CD14-positive monocyte (primary cell): Measurements from ENCODE around the gene IRX4. TPM values are rescaled to one million over a fixed set of nuclear protein-coding genes. Genes with fewer than 3 reads are reported as not detected.

Source experiments
- DNase-seq, 3 donors: peaks; one replicate each; pipeline ENCODE4 v3.0.0-alpha.2; 2011 to 2022
- H2AFZ ChIP-seq: 2 replicates; pipeline ENCODE4 v1.6.0; 2012; ENCODE audit warnings: mild to moderate bottlenecking, low read depth, low read length, inconsistent platforms; ENCODE audit not compliant: insufficient read depth, poor library complexity, severe bottlenecking
- H3K27ac ChIP-seq, 2 donors: 1 replicate in 1 of 2; 2 replicates in 1 of 2; pipeline ENCODE4 v1.5.1; 2012 to 2013; ENCODE audit warnings: low read length in 2 of 2, control low read depth in 1 of 2, inconsistent platforms in 1 of 2, low read depth in 1 of 2, mild to moderate bottlenecking in 1 of 2
- H3K27me3 ChIP-seq, 2 donors: one replicate each; pipeline versions ENCODE4 v1.6.0 to v1.6.1; 2011 to 2013; ENCODE audit warnings: low read length in 2 of 2; ENCODE audit not compliant: control insufficient read depth in 2 of 2, insufficient read depth in 2 of 2
- H3K36me3 ChIP-seq, 2 donors: replicated peaks in 1 of 2; 1 replicate in 1 of 2; 2 replicates in 1 of 2; pipeline versions ENCODE4 v1.5.1 to v1.6.1; 2012 to 2013; ENCODE audit warnings: low read length in 2 of 2, control low read depth in 1 of 2, inconsistent platforms in 1 of 2, mild to moderate bottlenecking in 1 of 2; ENCODE audit not compliant: insufficient read depth in 2 of 2, control insufficient read depth in 1 of 2
- H3K4me1 ChIP-seq, 2 donors: 1 replicate in 1 of 2; 2 replicates in 1 of 2; pipeline versions ENCODE4 v1.5.1 to v1.6.1; 2012 to 2013; ENCODE audit warnings: low read length in 2 of 2, control low read depth in 1 of 2, inconsistent platforms in 1 of 2, mild to moderate bottlenecking in 1 of 2, moderate library complexity in 1 of 2; ENCODE audit not compliant: insufficient read depth in 2 of 2, control insufficient read depth in 1 of 2
- H3K4me2 ChIP-seq: replicated peaks from 2 replicates; pipeline ENCODE3; 2012; ENCODE audit warnings: low read length, moderate library complexity, mild to moderate bottlenecking; ENCODE audit not compliant: poor library complexity, severe bottlenecking; ENCODE audit errors: extremely low read depth
- H3K4me3 ChIP-seq, 3 experiments: fragments of 200-600 bp in 1 of 3; sonication (generic) in 1 of 3; replicated peaks in 1 of 3; 1 replicate in 2 of 3; 2 replicates in 1 of 3; pipeline ENCODE4 v1.5.1; 2011 to 2013; ENCODE audit warnings: low read length in 3 of 3, mild to moderate bottlenecking in 3 of 3, control low read depth in 2 of 3, low read depth in 2 of 3, inconsistent platforms in 1 of 3, moderate library complexity in 1 of 3
- H3K79me2 ChIP-seq: 2 replicates; pipeline ENCODE4 v1.6.0; 2012; ENCODE audit warnings: mild to moderate bottlenecking, control low read depth, inconsistent platforms, low read length, moderate library complexity; ENCODE audit not compliant: insufficient read depth
- H3K9ac ChIP-seq: 2 replicates; pipeline ENCODE4 v1.6.0; 2017; ENCODE audit warnings: low read length, mild to moderate bottlenecking; ENCODE audit not compliant: insufficient read depth, poor library complexity, severe bottlenecking
- H3K9me3 ChIP-seq, 2 donors: replicated peaks in 1 of 2; 1 replicate in 1 of 2; 2 replicates in 1 of 2; pipeline versions ENCODE4 v1.5.1 to v1.6.1; 2012 to 2013; ENCODE audit warnings: low read length in 2 of 2, control low read depth in 1 of 2; ENCODE audit not compliant: control insufficient read depth in 1 of 2, insufficient read depth in 1 of 2
- H4K20me1 ChIP-seq: 2 replicates; pipeline ENCODE4 v1.6.0; 2012; ENCODE audit warnings: mild to moderate bottlenecking, low read length, control low read depth, moderate library complexity; ENCODE audit not compliant: insufficient read depth
- H3K27ac Mint-ChIP-seq, 7 donors: one replicate each; pipeline ENCODE4 v1.8.0; 2020; ENCODE audit warnings: mild to moderate bottlenecking in 7 of 7, mixed read lengths in 7 of 7, moderate library complexity in 6 of 7, inconsistent platforms in 2 of 7
- H3K27me3 Mint-ChIP-seq, 3 donors: one replicate each; pipeline ENCODE4 v1.8.0; 2021 to 2022; ENCODE audit warnings: low read depth in 3 of 3, mild to moderate bottlenecking in 3 of 3, mixed read lengths in 3 of 3, moderate library complexity in 3 of 3, inconsistent platforms in 1 of 3
- H3K36me3 Mint-ChIP-seq, 2 donors: one replicate each; pipeline ENCODE4 v1.8.0; 2020; ENCODE audit warnings: mixed read lengths in 2 of 2, inconsistent platforms in 1 of 2, mild to moderate bottlenecking in 1 of 2
- H3K4me1 Mint-ChIP-seq: one replicate; pipeline ENCODE4 v1.8.0; 2020; ENCODE audit warnings: mild to moderate bottlenecking, mixed read lengths
- H3K4me3 Mint-ChIP-seq, 2 donors: one replicate each; pipeline ENCODE4 v1.8.0; 2020; ENCODE audit warnings: mild to moderate bottlenecking in 2 of 2, mixed read lengths in 2 of 2, moderate library complexity in 1 of 2
- H3K9me3 Mint-ChIP-seq, 7 donors: one replicate each; pipeline ENCODE4 v1.8.0; 2020 to 2022; ENCODE audit warnings: mixed read lengths in 7 of 7, mild to moderate bottlenecking in 6 of 7, moderate library complexity in 6 of 7, inconsistent platforms in 2 of 7
- WGBS: methylation state at CpG from one replicate; pipeline ENCODE4 v1.1.5; 2013; ENCODE audit warnings: missing lambda C conversion rate; ENCODE audit not compliant: insufficient coverage; 5-methylcytosine and 5-hydroxymethylcytosine counted together
- intact Hi-C, 2 donors: fragments of 100-400 bp; cut with micrococcal nuclease; formaldehyde crosslinking; loops; one replicate each; pipeline versions ENCODE4 v1.15.0 to v1.15.1; 2023
- polyA plus RNA-seq, 3 donors: library from polyadenylated mRNA; depleted of rRNA in 1 of 3; unstranded in 2 of 3; stranded (reverse) in 1 of 3; fragments of 300-500 nt in 2 of 3; fragments of >200 nt in 1 of 3; fragmentation: Illumina TruSeq in 2 of 3; gene quantifications; 1 replicate in 2 of 3; 2 replicates in 1 of 3; pipeline ENCODE4 v1.2.3, GENCODE V29; 2012 to 2021
- TF ChIP-seq, protein P1 (sequence below): fragments of 200-600 bp; IDR thresholded peaks from one replicate; pipeline ENCODE4 v1.8.0; 2022; ENCODE audit warnings: antibody characterized with exemption, mild to moderate bottlenecking

The IRX4 gene
- polyA plus RNA-seq, 3 donors, result not detected

DNA sequence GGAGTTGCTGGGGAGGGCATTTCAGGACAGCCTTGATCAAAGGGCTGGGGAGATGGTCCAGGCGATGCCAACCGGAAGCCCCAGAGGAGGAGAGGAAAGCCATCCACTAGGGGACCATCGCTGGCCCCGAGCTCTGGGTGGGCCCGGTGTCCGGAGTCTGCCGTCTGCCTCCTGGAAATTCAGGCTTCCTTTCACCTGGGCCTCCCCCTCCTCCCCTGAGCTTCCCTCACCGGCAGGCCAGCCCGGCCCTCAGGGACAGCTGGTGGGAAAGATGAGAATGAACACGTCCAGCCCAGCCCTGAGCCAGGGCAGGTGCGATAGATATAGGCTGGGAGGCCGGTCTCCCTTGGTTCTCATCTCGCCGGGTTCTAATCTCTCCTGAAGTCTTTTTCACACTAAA is 17.2 kb downstream of the IRX4 start:
- Mint-ChIP-seq H3K4me3 (no peak overlapping the region), H3K27ac (no peak overlapping the region), H3K27me3 (peaks cover 25 to 47% (median 33%) of the 10 kb centered on the region in 3 donors), H3K9me3 (peaks cover 0 to 3% (median 0%) of the 10 kb centered on the region in 7 donors), H3K36me3 (no peaks in the 10 kb centered on the region), H3K4me1 (no peaks in the 10 kb centered on the region)
- Histone ChIP-seq H3K36me3 (no peaks in the 10 kb centered on the region), H3K9me3 (peaks cover 6 to 9% of the 10 kb centered on the region in 2 donors), H3K4me1 (no peaks in the 10 kb centered on the region), H3K27ac (no peak overlapping the region), H3K27me3 (peaks cover 0 to 25% of the 10 kb centered on the region in 2 donors), H4K20me1 (no peaks in the 10 kb centered on the region), H3K4me2 (no peak overlapping the region), H3K79me2 (no peaks in the 10 kb centered on the region), H3K9ac (no peak overlapping the region), H3K4me3 (no peak overlapping the region), H2AFZ (no peak overlapping the region)
- intact Hi-C loops, result no loop called here
- 87% methylated on average over 10 of the region's 14 CpGs for WGBS
- DNase-seq, result no peak
- TF ChIP-seq, protein P1, sequence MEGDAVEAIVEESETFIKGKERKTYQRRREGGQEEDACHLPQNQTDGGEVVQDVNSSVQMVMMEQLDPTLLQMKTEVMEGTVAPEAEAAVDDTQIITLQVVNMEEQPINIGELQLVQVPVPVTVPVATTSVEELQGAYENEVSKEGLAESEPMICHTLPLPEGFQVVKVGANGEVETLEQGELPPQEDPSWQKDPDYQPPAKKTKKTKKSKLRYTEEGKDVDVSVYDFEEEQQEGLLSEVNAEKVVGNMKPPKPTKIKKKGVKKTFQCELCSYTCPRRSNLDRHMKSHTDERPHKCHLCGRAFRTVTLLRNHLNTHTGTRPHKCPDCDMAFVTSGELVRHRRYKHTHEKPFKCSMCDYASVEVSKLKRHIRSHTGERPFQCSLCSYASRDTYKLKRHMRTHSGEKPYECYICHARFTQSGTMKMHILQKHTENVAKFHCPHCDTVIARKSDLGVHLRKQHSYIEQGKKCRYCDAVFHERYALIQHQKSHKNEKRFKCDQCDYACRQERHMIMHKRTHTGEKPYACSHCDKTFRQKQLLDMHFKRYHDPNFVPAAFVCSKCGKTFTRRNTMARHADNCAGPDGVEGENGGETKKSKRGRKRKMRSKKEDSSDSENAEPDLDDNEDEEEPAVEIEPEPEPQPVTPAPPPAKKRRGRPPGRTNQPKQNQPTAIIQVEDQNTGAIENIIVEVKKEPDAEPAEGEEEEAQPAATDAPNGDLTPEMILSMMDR, result no peak

DNA sequence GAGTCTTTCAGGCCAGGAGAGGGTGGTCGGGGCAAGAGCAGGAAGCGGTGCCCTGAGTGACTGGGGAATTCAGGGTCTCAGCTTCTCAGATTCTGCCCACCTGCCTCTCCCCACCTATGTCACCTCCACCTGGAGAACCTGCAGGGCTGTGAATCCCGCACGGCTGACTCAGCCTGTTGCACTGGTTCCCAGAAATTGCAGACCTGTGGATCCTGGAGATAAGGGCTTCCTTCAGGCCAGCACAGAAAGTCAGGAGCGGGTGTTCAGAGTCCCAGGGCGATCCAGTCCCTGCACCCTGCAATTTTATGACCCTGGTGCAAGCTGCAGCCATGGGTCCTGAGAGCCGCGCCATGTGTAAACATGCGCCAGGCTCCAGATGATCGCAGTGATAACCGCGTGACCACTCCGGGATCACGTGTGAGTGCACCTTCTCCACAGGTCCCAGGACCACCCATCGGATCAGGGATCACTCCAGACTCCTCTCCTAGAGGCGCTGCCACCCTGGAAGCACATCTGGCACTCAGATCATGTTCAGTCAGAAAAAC is 17.8 kb downstream of the IRX4 start:
- Histone ChIP-seq H3K9ac (no peak overlapping the region), H3K36me3 (no peaks in the 10 kb centered on the region), H3K4me2 (no peak overlapping the region), H3K27ac (no peak overlapping the region), H3K9me3 (peaks cover 2 to 4% of the 10 kb centered on the region in 2 donors), H3K79me2 (no peaks in the 10 kb centered on the region), H2AFZ (no peak overlapping the region), H3K4me3 (no peak overlapping the region), H3K4me1 (no peaks in the 10 kb centered on the region), H4K20me1 (no peaks in the 10 kb centered on the region), H3K27me3 (peaks cover 0 to 25% of the 10 kb centered on the region in 2 donors)
- TF ChIP-seq, protein P1, result no peak
- H3K9me3 Mint-ChIP-seq, result peaks cover 0 to 3% (median 0%) of the 10 kb centered on the region in 7 donors
- no peak for DNase-seq
- intact Hi-C loops, result no loop called here
- no peaks in the 10 kb centered on the region for H3K36me3 Mint-ChIP-seq
- H3K27ac Mint-ChIP-seq, result no peak overlapping the region
- peaks cover 25 to 47% (median 33%) of the 10 kb centered on the region in 3 donors for H3K27me3 Mint-ChIP-seq
- no peaks in the 10 kb centered on the region for H3K4me1 Mint-ChIP-seq
- H3K4me3 Mint-ChIP-seq, result no peak overlapping the region
- WGBS, result 92% methylated on average over 14 of the region's 16 CpGs
